Measurements from ENCODE around the gene MACROD2. TPM values are rescaled to one million over a fixed set of nuclear protein-coding genes. Genes with fewer than 3 reads are reported as not detected.
A peak's percentile ranks its signal among the peaks of the same experiment; 100 is the strongest.

Gene MACROD2
- polyA plus RNA-seq, 6 donors from 2014 or later = 27.2 to 49.3 (median 36.4) TPM

DNA sequence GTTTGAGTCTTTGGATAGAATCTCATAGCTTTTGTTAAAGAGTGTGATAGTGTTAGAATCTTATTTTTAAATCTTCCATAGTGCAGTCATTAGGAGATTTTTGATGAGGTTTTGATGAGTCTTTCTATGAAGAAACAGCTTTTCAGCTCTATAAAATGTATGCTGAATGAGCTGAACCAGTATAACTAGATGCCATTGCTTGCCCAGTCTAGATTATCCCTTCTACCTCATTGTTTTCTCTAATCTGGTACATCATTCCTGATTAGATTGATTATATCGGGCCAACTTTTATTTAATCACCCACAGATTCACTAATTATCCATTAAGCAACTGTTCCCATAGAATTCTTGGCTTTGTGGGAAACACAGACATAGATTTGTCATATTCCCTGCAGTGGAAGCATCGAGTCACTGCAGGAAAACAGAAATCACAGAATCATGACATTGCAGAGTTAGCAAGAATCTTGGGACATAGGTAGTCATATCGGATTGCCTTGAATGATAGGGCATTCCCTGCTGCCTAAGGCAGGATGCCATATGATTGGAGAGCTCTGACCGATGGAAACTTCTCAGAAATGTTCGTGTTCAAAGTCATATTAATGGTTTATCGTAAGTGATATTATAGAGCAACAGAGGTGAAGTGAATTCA lies 1224.8 kb downstream of the MACROD2 start:
- Mint-ChIP-seq H3K27ac (no peak overlapping the region), H3K27me3 (peaks cover 0 to 5% (median 0%) of the 10 kb centered on the region in 3 donors), H3K9me3 (peaks cover 0 to 2% (median 0%) of the 10 kb centered on the region in 7 donors), H3K4me3 (no peak overlapping the region), H3K36me3 (no peaks in the 10 kb centered on the region), H3K4me1 (no peaks in the 10 kb centered on the region)
- DNase-seq (no peak), ATAC-seq (ENCODE audit: low read depth in 2 of 2) (no peak)

GRCh38 chr20:15220778-15221565 lies 1225.7 kb downstream of the MACROD2 start:
- Mint-ChIP-seq H3K4me1 (no peaks in the 10 kb centered on the region), H3K36me3 (no peaks in the 10 kb centered on the region), H3K4me3 (no peak overlapping the region), H3K27me3 (peaks cover 0 to 5% (median 0%) of the 10 kb centered on the region in 3 donors), H3K9me3 (peaks cover 0 to 2% (median 0%) of the 10 kb centered on the region in 7 donors), H3K27ac (no peak overlapping the region)
- ATAC-seq (ENCODE audit: low read depth in 2 of 2) (no peak), DNase-seq (no peak)

DNA sequence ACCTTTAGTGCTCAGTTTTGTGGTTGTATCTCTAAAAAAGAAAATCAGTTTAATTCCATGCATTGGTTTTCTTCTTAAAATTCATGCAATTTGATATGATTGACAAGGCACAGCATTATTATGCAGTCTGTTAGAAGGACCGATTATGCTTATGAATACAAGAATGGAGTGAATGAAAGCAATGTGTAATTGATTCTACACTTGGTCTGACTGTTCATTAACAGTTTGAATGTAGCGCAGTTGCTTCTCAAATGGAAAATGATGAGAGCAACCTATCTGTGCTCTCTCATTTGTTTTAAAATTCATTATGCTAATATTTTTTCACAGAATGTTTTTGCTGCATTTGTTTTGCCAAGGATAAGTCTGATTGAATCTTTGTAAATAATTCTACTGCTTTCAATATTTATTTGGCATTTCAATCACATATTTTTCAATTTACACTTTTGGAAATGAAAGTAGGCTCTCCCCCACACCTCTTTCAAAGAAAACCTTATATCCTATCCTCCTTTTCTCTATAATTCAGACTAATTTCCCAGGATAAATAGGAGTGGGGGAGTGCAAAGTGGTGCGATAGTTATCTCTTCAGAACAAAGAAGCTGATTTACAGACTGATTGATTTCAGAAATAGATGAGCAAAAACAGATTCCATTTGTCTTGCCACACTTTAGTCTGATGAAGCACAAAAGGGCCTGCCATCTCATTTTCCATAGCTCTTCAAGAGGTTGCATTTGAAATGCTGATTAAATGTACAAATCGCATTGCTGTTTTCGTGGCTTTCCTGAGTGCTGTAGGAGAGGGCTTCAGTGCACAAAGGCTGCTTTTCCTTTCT lies 1227.4 kb downstream of the MACROD2 start:
- DNase-seq (no peak), ATAC-seq (ENCODE audit: low read depth in 2 of 2) (no peak)
- Mint-ChIP-seq H3K9me3 (peaks cover 0 to 2% (median 0%) of the 10 kb centered on the region in 7 donors), H3K27me3 (peaks cover 0 to 5% (median 0%) of the 10 kb centered on the region in 3 donors), H3K4me3 (no peak overlapping the region), H3K27ac (no peak overlapping the region), H3K4me1 (no peaks in the 10 kb centered on the region), H3K36me3 (no peaks in the 10 kb centered on the region)

- DNase-seq = no peak
- ATAC-seq (ENCODE audit: low read depth in 2 of 2) = no peak
- Mint-ChIP-seq H3K4me1 (no peaks in the 10 kb centered on the region), H3K27ac (no peak overlapping the region), H3K4me3 (no peak overlapping the region), H3K36me3 (no peaks in the 10 kb centered on the region), H3K9me3 (peaks cover 0 to 2% (median 0%) of the 10 kb centered on the region in 7 donors), H3K27me3 (no peaks in the 10 kb centered on the region)
Measured at GRCh38 chr20:15224199-15224598, 1228.9 kb downstream of the MACROD2 start.

GRCh38 chr20:15227102-15227501 lies 1231.8 kb downstream of the MACROD2 start:
- no peaks in the 10 kb centered on the region for H3K36me3 Mint-ChIP-seq
- H3K9me3 Mint-ChIP-seq = peaks cover 0 to 2% (median 0%) of the 10 kb centered on the region in 7 donors
- no peaks in the 10 kb centered on the region for H3K4me1 Mint-ChIP-seq
- DNase-seq = no peak
- no peak for ATAC-seq (ENCODE audit: low read depth in 2 of 2)
- H3K4me3 Mint-ChIP-seq = no peak overlapping the region
- H3K27me3 Mint-ChIP-seq = no peaks in the 10 kb centered on the region
- no peak overlapping the region for H3K27ac Mint-ChIP-seq

GRCh38 chr20:15232243-15232642 lies 1236.9 kb downstream of the MACROD2 start:
- Mint-ChIP-seq H3K36me3 (no peaks in the 10 kb centered on the region), H3K27me3 (no peaks in the 10 kb centered on the region), H3K4me3 (no peak overlapping the region), H3K4me1 (peaks cover 0 to 16% (median 6%) of the 10 kb centered on the region in 3 donors), H3K9me3 (no peaks in the 10 kb centered on the region), H3K27ac (no peak overlapping the region)
- ATAC-seq (ENCODE audit: low read depth in 2 of 2) = no peak
- no peak for DNase-seq

DNA sequence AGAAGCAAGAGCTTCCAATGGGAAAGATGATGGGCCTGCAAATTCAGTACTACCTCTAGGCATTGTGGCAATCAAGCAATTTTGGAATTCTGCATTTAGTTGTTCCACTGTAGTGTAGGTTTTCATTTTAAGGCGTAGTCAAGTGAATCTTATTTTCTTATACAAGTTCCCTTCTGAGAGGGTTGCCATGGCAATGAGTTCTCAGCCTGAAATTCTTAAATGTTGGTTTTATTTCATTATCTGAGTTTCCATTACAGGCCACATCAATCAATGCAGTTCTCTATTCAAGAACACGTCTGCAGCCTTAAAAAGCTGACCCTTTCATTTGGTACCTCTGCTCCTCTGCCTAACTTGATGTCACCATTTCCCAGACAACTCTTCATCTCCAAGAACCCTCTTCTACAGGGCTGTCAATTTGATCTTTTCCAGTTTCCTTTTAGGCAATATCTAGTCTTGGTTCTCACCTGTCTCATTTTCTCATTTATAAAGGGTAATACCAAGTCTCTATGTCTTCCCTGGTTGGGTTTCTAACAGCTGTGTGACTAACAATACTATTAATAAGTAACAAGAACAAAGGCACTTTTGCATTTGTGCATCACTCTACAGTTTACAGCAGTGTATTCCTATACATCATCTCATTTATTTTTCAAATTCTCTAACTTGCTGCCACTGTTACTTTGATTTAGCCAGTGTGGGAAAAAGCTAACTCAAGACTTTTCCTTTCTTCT lies 1240.3 kb downstream of the MACROD2 start:
- H3K36me3 Mint-ChIP-seq = no peaks in the 10 kb centered on the region
- ATAC-seq (ENCODE audit: low read depth in 2 of 2) (no peak), DNase-seq (no peak)

DNA sequence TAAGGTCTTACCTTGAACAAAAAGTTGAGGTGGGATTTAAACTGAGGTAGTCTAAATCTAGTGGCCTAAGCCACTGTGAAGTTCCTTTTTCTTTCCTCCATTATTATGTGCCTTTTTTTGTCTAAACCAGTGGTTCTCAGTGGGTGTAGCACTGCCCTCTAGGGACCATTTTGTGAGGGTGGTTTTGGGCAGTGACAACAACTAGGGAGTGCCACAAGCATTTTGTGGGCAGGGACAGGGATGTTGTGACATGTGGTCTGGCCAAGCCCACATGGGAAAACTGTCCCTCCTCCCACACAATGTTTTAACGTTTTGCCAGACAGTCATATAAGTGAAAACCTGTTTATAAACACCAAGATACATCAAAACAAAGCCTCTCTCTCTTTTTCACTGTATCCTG lies 1241.5 kb downstream of the MACROD2 start:
- DNase-seq (peak; percentile 23), ATAC-seq (ENCODE audit: low read depth in 2 of 2) (peak in 1 of 2 donors; percentile 56)
- Mint-ChIP-seq H3K27me3 (no peaks in the 10 kb centered on the region), H3K4me1 (peaks cover 0 to 24% (median 6%) of the 10 kb centered on the region in 3 donors), H3K27ac (peak overlapping the region in 2 of 6 donors; percentile 6 to 27), H3K36me3 (no peaks in the 10 kb centered on the region), H3K4me3 (peak overlapping the region in 1 of 8 donors; percentile 1), H3K9me3 (no peaks in the 10 kb centered on the region)

More for the DNA sequence above, 1240.3 kb downstream of the MACROD2 start:
- no peaks in the 10 kb centered on the region for H3K27me3 Mint-ChIP-seq
- no peak overlapping the region for H3K4me3 Mint-ChIP-seq
- H3K9me3 Mint-ChIP-seq = no peaks in the 10 kb centered on the region
- peaks cover 0 to 24% (median 6%) of the 10 kb centered on the region in 3 donors for H3K4me1 Mint-ChIP-seq
- H3K27ac Mint-ChIP-seq = peak overlapping the region in 1 of 6 donors; percentile 4

GRCh38 chr20:15239542-15240206 lies 1244.4 kb downstream of the MACROD2 start:
- DNase-seq = no peak
- Mint-ChIP-seq H3K4me1 (peaks cover 0 to 24% (median 6%) of the 10 kb centered on the region in 3 donors), H3K4me3 (no peak overlapping the region), H3K9me3 (no peaks in the 10 kb centered on the region), H3K27ac (peak overlapping the region in 1 of 6 donors; percentile 87), H3K36me3 (no peaks in the 10 kb centered on the region), H3K27me3 (no peaks in the 10 kb centered on the region)
- ATAC-seq (ENCODE audit: low read depth in 2 of 2) = no peak

DNA sequence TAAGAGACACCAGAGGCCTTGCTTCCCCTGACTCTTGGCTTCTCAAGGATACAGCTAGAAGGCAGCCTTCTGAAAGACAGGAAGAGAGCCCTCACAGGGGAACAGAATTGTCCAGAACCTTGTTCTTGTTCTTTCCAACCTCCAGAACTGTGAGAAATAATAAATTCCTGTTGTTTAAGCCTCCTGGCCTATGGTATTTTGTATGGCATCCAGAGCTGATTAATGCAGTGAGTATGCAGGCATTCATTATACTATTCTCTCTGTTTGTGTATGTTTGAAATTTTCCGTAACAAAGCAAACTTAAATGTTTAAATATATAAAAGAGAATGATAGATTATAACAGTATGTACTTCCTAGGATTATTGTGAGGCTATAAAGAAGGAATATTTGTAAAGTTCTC lies 1245.5 kb downstream of the MACROD2 start:
- no peak overlapping the region for H3K27ac Mint-ChIP-seq
- H3K27me3 Mint-ChIP-seq = no peaks in the 10 kb centered on the region
- no peak for ATAC-seq (ENCODE audit: low read depth in 2 of 2)
- no peaks in the 10 kb centered on the region for H3K36me3 Mint-ChIP-seq
- no peak for DNase-seq
- H3K9me3 Mint-ChIP-seq = no peaks in the 10 kb centered on the region
- H3K4me1 Mint-ChIP-seq = peaks cover 0 to 21% (median 6%) of the 10 kb centered on the region in 3 donors
- H3K4me3 Mint-ChIP-seq = no peak overlapping the region

DNA sequence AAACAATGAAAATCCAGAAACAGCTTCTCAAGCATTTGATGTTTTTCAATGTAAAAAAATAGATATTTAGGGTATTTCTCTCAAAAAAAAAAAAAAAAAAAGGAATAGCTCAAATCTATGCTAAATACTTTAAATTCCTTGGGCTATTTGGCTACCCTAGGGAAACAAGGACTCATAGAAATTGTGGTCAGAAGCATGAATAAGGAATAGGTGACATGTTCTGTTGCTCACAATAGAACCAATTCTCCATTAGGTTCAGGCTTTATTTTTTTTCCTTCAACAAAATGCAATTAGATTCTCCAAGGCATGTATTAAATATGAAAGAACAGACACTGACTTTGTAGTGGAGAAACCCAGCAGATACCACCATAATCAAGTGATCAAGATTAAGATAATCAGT lies 1246.4 kb downstream of the MACROD2 start:
- H3K27me3 Mint-ChIP-seq = no peaks in the 10 kb centered on the region

DNA sequence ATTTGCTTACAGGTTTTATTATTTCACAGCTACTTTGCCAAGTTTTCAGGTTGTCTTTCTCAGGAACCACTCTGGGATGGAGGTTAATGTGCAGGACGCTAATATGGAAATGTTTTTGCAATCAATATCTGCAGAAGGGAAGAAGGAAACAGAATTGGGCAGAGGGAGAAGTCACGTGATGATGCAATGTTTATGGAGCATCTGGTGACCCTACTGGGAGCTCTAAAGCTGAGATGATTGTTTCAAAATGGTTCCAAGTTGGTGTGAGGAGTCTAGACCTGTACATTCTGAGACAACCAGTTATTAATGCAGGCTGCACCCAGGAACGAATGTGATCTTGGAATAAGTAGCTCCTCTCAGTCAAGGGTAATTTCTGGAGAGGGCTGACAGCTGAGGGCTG lies 1247.5 kb downstream of the MACROD2 start:
- H3K4me1 Mint-ChIP-seq = peaks cover 0 to 2% (median 0%) of the 10 kb centered on the region in 3 donors
- DNase-seq (no peak), ATAC-seq (ENCODE audit: low read depth in 2 of 2) (no peak)
- H3K27ac Mint-ChIP-seq = no peak overlapping the region
- no peaks in the 10 kb centered on the region for H3K27me3 Mint-ChIP-seq
- H3K4me3 Mint-ChIP-seq = no peak overlapping the region
- H3K36me3 Mint-ChIP-seq = no peaks in the 10 kb centered on the region
- H3K9me3 Mint-ChIP-seq = no peaks in the 10 kb centered on the region

More for the DNA sequence above, 1246.4 kb downstream of the MACROD2 start:
- Mint-ChIP-seq H3K27ac (no peak overlapping the region), H3K9me3 (no peaks in the 10 kb centered on the region), H3K36me3 (no peaks in the 10 kb centered on the region), H3K4me3 (no peak overlapping the region), H3K4me1 (peaks cover 0 to 13% (median 4%) of the 10 kb centered on the region in 3 donors)
- DNase-seq (no peak), ATAC-seq (ENCODE audit: low read depth in 2 of 2) (no peak)
